ENCODE results near the gene BCL7A. TPM values are rescaled to one million over a fixed set of nuclear protein-coding genes. Genes with fewer than 3 reads are reported as not detected.

BCL7A gene
- total and polyA plus RNA-seq, 9 of the 15 experiments (the other 6 are each of a cell fraction or from before 2014, with no cell fraction given): 0.25 to 21.9 (median 14.9) TPM

DNA sequence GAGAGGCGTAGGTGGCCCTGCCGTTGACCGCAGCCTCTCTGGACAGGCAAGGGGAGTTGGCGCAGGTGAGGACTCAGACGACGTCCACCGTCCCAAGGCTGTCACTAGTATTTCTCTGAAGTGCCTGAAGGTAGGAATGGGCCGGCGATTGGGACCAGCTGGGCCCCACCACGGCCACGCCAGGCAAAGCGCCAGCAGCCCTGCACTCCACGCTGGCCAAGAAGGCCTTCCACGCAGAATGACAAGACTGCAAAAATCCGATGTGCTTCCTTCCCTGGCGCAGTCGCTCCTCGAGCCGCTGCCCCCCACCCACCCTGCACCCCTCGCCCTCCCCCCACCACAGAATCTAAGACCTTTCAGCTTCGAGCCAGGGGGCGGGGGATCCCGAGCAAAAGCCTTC is 39.6 kb downstream of the BCL7A start:
- WGBS (ENCODE audit: insufficient coverage, low coverage, missing lambda C conversion rate): 95% methylated on average over 18 of the region's 23 CpGs
- H3K9me3 ChIP-seq (replicated peaks; ENCODE audit: control insufficient read depth, insufficient read depth, low read depth, low read length): no peaks in the 10 kb centered on the region
- FAIRE-seq (no peak), ATAC-seq (no peak), DNase-seq (ENCODE audit: extremely low read depth in 1 of 4, low spot score in 3 of 4) (no peak)
- no peak overlapping the region for H3K4me3 ChIP-seq
- H3K27me3 ChIP-seq (ENCODE audit: control insufficient read depth in 2 of 2, insufficient read depth in 2 of 2, low read length in 2 of 2): no peaks in the 10 kb centered on the region
- H3K9ac ChIP-seq (ENCODE audit: insufficient read depth in 1 of 2, low read depth in 2 of 2, low read length in 2 of 2): no peak overlapping the region
- no peak overlapping the region for H3K27ac ChIP-seq (ENCODE audit: extremely low read depth, low read depth, low read length)
- no TSS peak for BruUV-seq (replicated peaks)
- H4K20me1 ChIP-seq (replicated peaks; ENCODE audit: control insufficient read depth, insufficient read depth, low read length): no peaks in the 10 kb centered on the region
- H3K36me3 ChIP-seq (ENCODE audit: control insufficient read depth, insufficient read depth, low read length): peaks cover 60% of the 10 kb centered on the region
- H3K4me1 ChIP-seq (replicated peaks in 1 of 2; ENCODE audit: control insufficient read depth in 2 of 2, insufficient read depth in 2 of 2, low read length in 2 of 2): peaks cover 39 to 44% of the 10 kb centered on the region in 2 experiments
- TF ChIP-seq ZNF780A (CRISPR knock-in tag; IDR thresholded peaks at IDR 0.05) (no peak), POLR2G (IDR thresholded peaks at IDR 0.05; ENCODE audit: low read depth, low read length) (0 out of 2 replicates have a peak, but pooled peaks have one; percentile 29)
- no peaks in the 10 kb centered on the region for H3K9me1 ChIP-seq (ENCODE audit: control insufficient read depth, insufficient read depth, low read length)
- H2AFZ ChIP-seq (ENCODE audit: low read depth, low read length): no peak overlapping the region
- in situ Hi-C loops (cut with MboI): no loop called here
- CTCF ChIA-PET (ENCODE audit: low intra/inter-chr PET ratio): no interaction called here
- H3K4me2 ChIP-seq (ENCODE audit: insufficient read depth, low read length): no peak overlapping the region
- peaks cover 21% of the 10 kb centered on the region for H3K79me2 ChIP-seq (ENCODE audit: control insufficient read depth, insufficient read depth, low read length)
- POLR2A ChIA-PET: interaction anchor here (0.6 to 1.1 kb wide), 2 partner anchors 19 to 88 kb away, joined by 3 read pairs; no protein-coding TSS in a partner anchor
- intact Hi-C loops (cut with micrococcal nuclease): loop anchor here (5.0 kb wide), 1 partner anchor 466 kb away; the partner anchor contains the start of genes KNTC1 and RSRC2

DNA sequence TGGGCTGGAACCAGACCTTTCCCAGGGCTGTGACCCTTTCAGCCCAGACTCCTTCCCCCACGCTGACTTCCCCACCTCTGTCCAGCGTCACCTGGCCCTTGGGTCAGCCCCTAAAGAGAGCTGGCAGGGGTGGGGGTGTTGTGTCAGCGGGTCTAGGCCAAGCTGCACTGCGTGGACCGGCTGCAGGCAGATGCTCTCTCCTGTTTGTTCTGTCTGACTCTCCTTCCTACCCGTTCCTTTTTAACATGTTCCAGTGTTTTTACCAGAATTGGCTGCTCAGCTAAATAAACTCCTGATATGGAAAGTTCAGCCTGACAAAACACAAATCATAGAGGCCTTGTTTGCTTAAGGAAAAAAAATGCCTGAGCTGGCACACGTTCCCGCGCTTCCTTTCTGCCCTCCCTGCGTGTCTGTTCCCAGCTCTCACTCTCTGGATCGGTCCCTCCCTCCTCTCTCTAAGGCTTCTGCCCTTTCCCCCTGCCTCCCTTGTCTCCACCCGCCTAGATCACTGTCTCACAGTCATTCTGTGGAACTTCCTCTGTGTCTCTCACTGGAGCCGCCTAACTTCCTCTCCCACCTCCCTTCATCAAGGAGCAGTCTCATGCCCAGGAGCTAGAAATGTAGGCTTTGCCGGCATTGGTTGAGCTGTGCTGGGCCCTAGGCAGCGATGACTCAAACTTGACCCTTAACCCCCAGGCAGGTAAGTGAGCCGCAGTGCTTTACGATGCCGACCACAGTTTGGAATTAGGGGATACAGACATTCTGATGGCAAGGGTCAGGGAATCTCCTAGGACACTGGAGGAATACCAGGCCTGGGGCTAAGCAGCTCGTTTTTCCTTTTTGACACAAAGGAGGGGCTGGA is 41.4 kb downstream of the BCL7A start:
- intact Hi-C loops (cut with micrococcal nuclease) (loop anchor here (5.0 kb wide), 1 partner anchor 464 kb away; the partner anchor contains the start of genes KNTC1 and RSRC2), in situ Hi-C loops (cut with MboI) (no loop called here)
- Histone ChIP-seq H3K4me2 (ENCODE audit: insufficient read depth, low read length) (peak overlapping the region; percentile 98), H3K79me2 (ENCODE audit: control insufficient read depth, insufficient read depth, low read length) (peaks cover 37% of the 10 kb centered on the region), H3K4me3 (peak overlapping the region; percentile 14), H3K4me1 (replicated peaks in 1 of 2; ENCODE audit: control insufficient read depth in 2 of 2, insufficient read depth in 2 of 2, low read length in 2 of 2) (peaks cover 45 to 52% of the 10 kb centered on the region in 2 experiments), H3K27me3 (ENCODE audit: control insufficient read depth in 2 of 2, insufficient read depth in 2 of 2, low read length in 2 of 2) (no peaks in the 10 kb centered on the region), H3K9ac (ENCODE audit: insufficient read depth in 1 of 2, low read depth in 2 of 2, low read length in 2 of 2) (peak overlapping the region; percentile 91 to 94), H3K27ac (ENCODE audit: extremely low read depth, low read depth, low read length) (peak overlapping the region; percentile 73), H3K9me1 (ENCODE audit: control insufficient read depth, insufficient read depth, low read length) (no peaks in the 10 kb centered on the region), H3K36me3 (ENCODE audit: control insufficient read depth, insufficient read depth, low read length) (peaks cover 55% of the 10 kb centered on the region), H2AFZ (ENCODE audit: low read depth, low read length) (peak overlapping the region; percentile 71), H3K9me3 (replicated peaks; ENCODE audit: control insufficient read depth, insufficient read depth, low read depth, low read length) (no peaks in the 10 kb centered on the region), H4K20me1 (replicated peaks; ENCODE audit: control insufficient read depth, insufficient read depth, low read length) (no peaks in the 10 kb centered on the region)
- POLR2A ChIA-PET: interaction anchor here (0.5 to 2.0 kb wide), 16 partner anchors 9 to 265 kb away, joined by 3 to 7 read pairs (median 4); no protein-coding TSS in a partner anchor
- CTCF ChIA-PET (ENCODE audit: low intra/inter-chr PET ratio): interaction anchor here (1.0 kb wide), 1 partner anchor 60 kb away, joined by 3 read pairs; no protein-coding TSS in a partner anchor
- FAIRE-seq (peak; percentile 92), DNase-seq (ENCODE audit: extremely low read depth in 1 of 4, low spot score in 3 of 4) (peak; percentile 59 to 80 (median 60)), ATAC-seq (peak; percentile 29)
- 12% methylated on average over 19 of the region's 19 CpGs for WGBS (ENCODE audit: insufficient coverage, low coverage, missing lambda C conversion rate)
- BruUV-seq (replicated peaks): no TSS peak
- TF ChIP-seq ESRRA (IDR thresholded peaks at IDR 0.05; ENCODE audit: borderline replicate concordance, low read depth): no peak
- TF ChIP-seq, protein P1, sequence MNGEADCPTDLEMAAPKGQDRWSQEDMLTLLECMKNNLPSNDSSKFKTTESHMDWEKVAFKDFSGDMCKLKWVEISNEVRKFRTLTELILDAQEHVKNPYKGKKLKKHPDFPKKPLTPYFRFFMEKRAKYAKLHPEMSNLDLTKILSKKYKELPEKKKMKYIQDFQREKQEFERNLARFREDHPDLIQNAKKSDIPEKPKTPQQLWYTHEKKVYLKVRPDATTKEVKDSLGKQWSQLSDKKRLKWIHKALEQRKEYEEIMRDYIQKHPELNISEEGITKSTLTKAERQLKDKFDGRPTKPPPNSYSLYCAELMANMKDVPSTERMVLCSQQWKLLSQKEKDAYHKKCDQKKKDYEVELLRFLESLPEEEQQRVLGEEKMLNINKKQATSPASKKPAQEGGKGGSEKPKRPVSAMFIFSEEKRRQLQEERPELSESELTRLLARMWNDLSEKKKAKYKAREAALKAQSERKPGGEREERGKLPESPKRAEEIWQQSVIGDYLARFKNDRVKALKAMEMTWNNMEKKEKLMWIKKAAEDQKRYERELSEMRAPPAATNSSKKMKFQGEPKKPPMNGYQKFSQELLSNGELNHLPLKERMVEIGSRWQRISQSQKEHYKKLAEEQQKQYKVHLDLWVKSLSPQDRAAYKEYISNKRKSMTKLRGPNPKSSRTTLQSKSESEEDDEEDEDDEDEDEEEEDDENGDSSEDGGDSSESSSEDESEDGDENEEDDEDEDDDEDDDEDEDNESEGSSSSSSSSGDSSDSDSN (IDR thresholded peaks at IDR 0.05; ENCODE audit: borderline replicate concordance in 1 of 2, low read depth in 2 of 2, low read length in 2 of 2): peak; percentile 66 to 72; a peak in 2 of 4 replicates
- TF ChIP-seq KDM2B (CRISPR knock-in tag; IDR thresholded peaks at IDR 0.05): no peak
- TF ChIP-seq PHTF2 (CRISPR knock-in tag; IDR thresholded peaks at IDR 0.05): no peak
- peak; percentile 88 for TF ChIP-seq NR2C1 (IDR thresholded peaks at IDR 0.05)
- peak; percentile 88 for TF ChIP-seq NR2C1 (tag; IDR thresholded peaks at IDR 0.05)
- TF ChIP-seq YY1 (IDR thresholded peaks at IDR 0.05; ENCODE audit: borderline replicate concordance in 1 of 3, control insufficient read depth in 1 of 3, extremely low read depth in 1 of 3, insufficient read depth in 3 of 3, insufficient read length in 1 of 3, insufficient replicate concordance in 2 of 3, low read depth in 1 of 3, low read length in 2 of 3): peak in 1 of 3 experiments; percentile 14
- no peak for TF ChIP-seq CHD1 (IDR thresholded peaks at IDR 0.05; ENCODE audit: low read length)
- TF ChIP-seq TAL1 (IDR thresholded peaks at IDR 0.05): no peak
